ENCODE results near the gene SMU1.

SMU1 gene

DNA sequence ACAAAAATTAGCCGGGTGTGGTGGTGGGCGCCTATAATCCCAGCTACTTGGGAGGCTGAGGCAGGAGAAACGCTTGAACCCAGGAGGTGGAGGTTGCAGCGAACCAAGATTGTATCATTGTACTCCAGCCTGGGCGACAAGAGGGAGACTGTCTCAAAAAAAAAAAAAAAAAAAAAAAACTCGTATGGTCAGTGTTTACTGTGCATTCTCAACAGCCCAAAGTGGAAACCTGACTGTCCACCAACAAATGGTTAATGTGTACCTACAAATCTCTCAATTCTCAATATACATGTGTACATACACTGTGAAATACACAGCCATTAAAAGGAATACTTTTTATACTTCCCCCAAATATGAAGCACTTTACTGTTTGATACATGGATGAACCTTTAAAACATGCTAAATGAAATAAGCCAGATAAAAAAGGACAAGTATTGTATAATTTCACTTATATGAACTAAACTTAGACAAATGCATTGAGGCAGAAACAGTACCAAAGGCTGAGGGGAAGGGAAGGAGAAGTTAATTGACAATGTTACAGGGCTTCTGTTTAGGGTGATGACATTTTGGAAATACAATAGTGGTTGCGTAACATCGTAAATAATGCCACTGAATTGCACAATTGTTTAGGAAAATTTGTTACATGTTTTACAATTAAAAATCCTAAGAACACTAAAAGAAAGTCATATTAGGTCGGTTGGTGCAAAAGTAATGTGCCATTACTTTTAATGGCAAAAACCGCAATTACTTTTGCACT lies 34.9 kb downstream of the SMU1 start:
- TF ChIP-seq, protein P1, sequence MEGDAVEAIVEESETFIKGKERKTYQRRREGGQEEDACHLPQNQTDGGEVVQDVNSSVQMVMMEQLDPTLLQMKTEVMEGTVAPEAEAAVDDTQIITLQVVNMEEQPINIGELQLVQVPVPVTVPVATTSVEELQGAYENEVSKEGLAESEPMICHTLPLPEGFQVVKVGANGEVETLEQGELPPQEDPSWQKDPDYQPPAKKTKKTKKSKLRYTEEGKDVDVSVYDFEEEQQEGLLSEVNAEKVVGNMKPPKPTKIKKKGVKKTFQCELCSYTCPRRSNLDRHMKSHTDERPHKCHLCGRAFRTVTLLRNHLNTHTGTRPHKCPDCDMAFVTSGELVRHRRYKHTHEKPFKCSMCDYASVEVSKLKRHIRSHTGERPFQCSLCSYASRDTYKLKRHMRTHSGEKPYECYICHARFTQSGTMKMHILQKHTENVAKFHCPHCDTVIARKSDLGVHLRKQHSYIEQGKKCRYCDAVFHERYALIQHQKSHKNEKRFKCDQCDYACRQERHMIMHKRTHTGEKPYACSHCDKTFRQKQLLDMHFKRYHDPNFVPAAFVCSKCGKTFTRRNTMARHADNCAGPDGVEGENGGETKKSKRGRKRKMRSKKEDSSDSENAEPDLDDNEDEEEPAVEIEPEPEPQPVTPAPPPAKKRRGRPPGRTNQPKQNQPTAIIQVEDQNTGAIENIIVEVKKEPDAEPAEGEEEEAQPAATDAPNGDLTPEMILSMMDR (IDR thresholded peaks at IDR 0.05; ENCODE audit: low read depth, low read length), result no peak
- H3K4me3 ChIP-seq (replicated peaks in 1 of 2; ENCODE audit: low read depth in 2 of 2, low read length in 2 of 2), result no peak overlapping the region
- DNase-seq (ENCODE audit: low read depth in 2 of 2), result peak; percentile 47 to 51

DNA sequence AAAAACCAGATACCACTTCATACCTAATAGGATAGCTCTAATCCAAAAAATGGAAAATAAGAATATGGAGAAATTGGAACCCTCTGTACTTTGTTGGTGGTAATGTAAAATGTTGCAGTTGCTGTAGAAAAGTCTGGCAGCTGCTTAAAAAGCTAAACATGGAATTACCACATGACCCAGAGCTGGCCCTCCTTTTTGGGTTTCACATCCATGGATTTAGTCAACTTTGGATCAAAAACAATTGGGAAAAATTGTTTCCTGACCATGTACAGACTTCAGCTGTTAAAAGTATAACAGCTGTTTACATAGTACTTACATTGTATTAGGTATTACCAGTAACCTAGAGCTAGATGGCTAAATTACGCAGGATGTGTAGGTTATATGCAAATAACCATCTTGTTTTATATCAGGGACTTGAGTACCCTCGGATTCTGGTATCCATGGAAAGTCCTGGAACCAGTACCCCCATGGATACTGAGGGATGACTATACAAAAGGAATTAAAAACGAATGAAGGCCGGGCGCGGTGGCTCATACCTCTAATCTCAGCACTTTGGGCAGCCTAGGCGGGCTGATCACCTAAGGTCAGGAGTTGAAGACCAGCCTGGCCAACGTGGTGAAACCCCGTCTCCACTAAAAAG lies 35.6 kb downstream of the SMU1 start:
- TF ChIP-seq, protein P1 (IDR thresholded peaks at IDR 0.05; ENCODE audit: low read depth, low read length), result no peak
- no peak for DNase-seq (ENCODE audit: low read depth in 2 of 2)
- no peak overlapping the region for H3K4me3 ChIP-seq (replicated peaks in 1 of 2; ENCODE audit: low read depth in 2 of 2, low read length in 2 of 2)

DNA sequence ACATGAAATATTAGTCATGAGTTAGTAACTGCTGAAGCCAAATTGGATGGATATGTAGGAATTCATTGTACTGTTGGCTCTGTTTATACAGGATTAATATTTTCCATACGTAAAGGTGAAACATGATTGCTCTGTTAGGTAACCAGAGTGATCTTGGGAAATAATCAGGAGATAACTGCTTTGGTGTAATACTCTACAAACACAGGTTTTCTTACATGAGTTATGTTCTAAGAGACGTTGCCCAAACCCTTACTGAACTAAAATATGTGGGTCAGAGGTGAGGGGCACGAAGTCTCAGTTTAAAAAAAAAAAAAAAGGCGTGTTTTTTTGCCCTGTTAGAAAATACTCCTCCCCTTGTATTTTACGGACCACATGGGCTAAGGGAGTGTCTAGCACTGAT lies 43.6 kb downstream of the SMU1 start:
- H3K4me3 ChIP-seq (replicated peaks in 1 of 2; ENCODE audit: low read depth in 2 of 2, low read length in 2 of 2), result no peak overlapping the region
- TF ChIP-seq, protein P1 (IDR thresholded peaks at IDR 0.05; ENCODE audit: low read depth, low read length), result no peak
- DNase-seq (ENCODE audit: low read depth in 2 of 2), result no peak

DNA sequence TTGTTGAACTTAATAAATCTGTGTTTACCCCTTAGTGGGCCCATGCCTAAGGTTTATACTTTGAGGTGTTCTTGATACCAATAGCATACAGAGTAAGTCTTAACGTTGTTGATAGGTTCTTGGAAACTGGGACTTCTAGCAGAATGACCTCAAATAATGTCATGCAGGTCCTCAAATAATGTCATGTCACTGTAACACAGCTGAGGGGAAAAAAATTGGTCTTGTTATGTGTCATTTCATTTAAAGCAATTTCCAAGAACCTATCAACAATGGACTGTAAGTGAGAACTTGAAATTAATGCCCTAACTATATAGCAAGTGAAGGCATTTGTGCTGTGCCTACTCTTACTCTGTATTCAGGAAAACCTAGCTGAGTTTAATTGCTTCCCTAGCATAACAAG lies 44.2 kb downstream of the SMU1 start:
- TF ChIP-seq, protein P1 (IDR thresholded peaks at IDR 0.05; ENCODE audit: low read depth, low read length), result no peak
- no peak for DNase-seq (ENCODE audit: low read depth in 2 of 2)
- no peak overlapping the region for H3K4me3 ChIP-seq (replicated peaks in 1 of 2; ENCODE audit: low read depth in 2 of 2, low read length in 2 of 2)

DNA sequence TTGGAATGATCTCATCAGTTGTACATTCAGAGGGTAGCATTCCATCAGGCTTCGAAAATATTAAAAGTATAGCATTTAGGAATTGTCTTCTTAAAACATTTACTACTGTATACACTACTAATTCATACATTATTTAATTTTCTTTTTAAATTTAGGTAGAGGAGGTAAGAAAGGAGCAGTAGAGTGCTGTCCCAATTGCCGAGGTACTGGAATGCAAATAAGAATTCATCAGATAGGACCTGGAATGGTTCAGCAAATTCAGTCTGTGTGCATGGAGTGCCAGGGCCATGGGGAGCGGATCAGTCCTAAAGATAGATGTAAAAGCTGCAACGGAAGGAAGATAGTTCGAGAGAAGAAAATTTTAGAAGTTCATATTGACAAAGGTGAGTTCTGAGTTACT lies 46.2 kb downstream of the SMU1 start:
- no peak for DNase-seq (ENCODE audit: low read depth in 2 of 2)
- TF ChIP-seq, protein P1 (IDR thresholded peaks at IDR 0.05; ENCODE audit: low read depth, low read length), result no peak
- H3K4me3 ChIP-seq (replicated peaks in 1 of 2; ENCODE audit: low read depth in 2 of 2, low read length in 2 of 2), result no peak overlapping the region

DNA sequence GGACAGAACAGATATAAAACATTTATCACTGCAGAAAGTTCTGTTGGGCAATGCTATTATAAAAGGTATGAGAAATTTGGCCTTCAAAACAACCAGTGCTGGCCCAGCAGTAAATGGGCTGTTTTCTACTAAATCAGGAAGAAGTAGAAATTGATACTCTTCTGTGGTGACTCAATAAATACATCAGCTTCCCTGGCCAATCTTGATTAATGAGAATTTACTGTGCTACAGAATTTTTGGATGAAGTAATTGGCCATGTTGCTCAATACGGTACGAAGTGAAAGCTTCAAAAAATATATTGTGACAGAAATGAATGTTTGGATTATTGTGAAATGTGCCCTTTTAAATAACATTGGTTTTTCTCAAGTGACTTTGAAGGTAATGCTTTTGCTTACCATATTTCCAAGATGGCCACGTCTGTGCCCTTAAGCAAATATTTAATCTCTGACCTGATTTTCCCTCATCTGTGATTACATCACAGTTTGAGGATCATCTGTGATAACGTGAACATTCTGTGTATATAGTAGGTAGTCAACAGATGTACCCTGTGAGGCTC lies 47.2 kb downstream of the SMU1 start:
- DNase-seq (ENCODE audit: low read depth in 2 of 2), result peak; percentile 78 to 82
- TF ChIP-seq, protein P1 (IDR thresholded peaks at IDR 0.05; ENCODE audit: low read depth, low read length), result no peak
- no peak overlapping the region for H3K4me3 ChIP-seq (replicated peaks in 1 of 2; ENCODE audit: low read depth in 2 of 2, low read length in 2 of 2)

Data from cardiac fibroblast (primary cell).